Prostate gland (tissue), 2 donors: Measurements from ENCODE around the gene LIPN. TPM values are rescaled to one million over a fixed set of nuclear protein-coding genes. Genes with fewer than 3 reads are reported as not detected.

Experiments
- DNase-seq: peaks from one replicate; pipeline ENCODE4 v3.0.0-alpha.2; 2019; ENCODE audit warnings: low spot score
- H3K27ac ChIP-seq, 2 donors: fragments of 200-600 bp; sonication (generic); 2 replicates each; pipeline ENCODE4 v1.5.1; 2017 to 2019
- H3K27me3 ChIP-seq: fragments of 200-600 bp; sonication (generic); replicated peaks from 2 replicates; pipeline ENCODE4 v1.5.1; 2019; ENCODE audit not compliant: insufficient read depth
- H3K36me3 ChIP-seq, 2 donors: fragments of 200-600 bp; sonication (generic); 1 replicate in 1 of 2; 2 replicates in 1 of 2; pipeline versions ENCODE4 v1.5.1 to v1.8.1; 2017 to 2019
- H3K4me1 ChIP-seq: fragments of 200-600 bp; sonication (generic); replicated peaks from 2 replicates; pipeline ENCODE4 v1.5.1; 2019
- H3K4me3 ChIP-seq, 2 donors: fragments of 200-600 bp; sonication (generic); 2 replicates each; pipeline ENCODE4 v1.5.1; 2017 to 2019
- H3K9me3 ChIP-seq: fragments of 200-600 bp; sonication (generic); 2 replicates; pipeline ENCODE4 v1.5.1; 2017
- POLR2A ChIP-seq: fragments of 450-650 bp; IDR thresholded peaks from one replicate; pipeline ENCODE4 v1.6.1; 2016; ENCODE audit warnings: antibody characterized with exemption, mild to moderate bottlenecking
- POLR2AphosphoS5 ChIP-seq: sonication (generic); formaldehyde crosslinking; IDR thresholded peaks from one replicate; pipeline ENCODE4 v1.6.1; 2017; ENCODE audit warnings: antibody characterized with exemption
- WGBS: methylation state at CpG from one replicate; pipeline ENCODE4 v1.1.5; 2018; 5-methylcytosine and 5-hydroxymethylcytosine counted together
- intact Hi-C: fragments of 100-400 bp; cut with DNase I; formaldehyde crosslinking; loops from one replicate; pipeline ENCODE4 v1.14.2; 2022
- total RNA-seq, 2 donors: library from RNA; depleted of rRNA; stranded (reverse); fragments of >200 nt; gene quantifications; one replicate each; pipeline ENCODE4 v1.1.0, GENCODE V29; 2016
- TF ChIP-seq, protein P1 (sequence below), 4 experiments: fragments of 200-600 bp in 2 of 4; fragments of 450-650 bp in 2 of 4; sonication (generic) in 2 of 4; IDR thresholded peaks; 1 replicate in 3 of 4; 2 replicates in 1 of 4; pipeline ENCODE4 v1.5.1; 2016 to 2019; ENCODE audit warnings: antibody characterized with exemption in 4 of 4, mild to moderate bottlenecking in 2 of 4, moderate library complexity in 2 of 4

Gene LIPN
- total RNA-seq, 2 donors from 2014 or later: not detected

DNA sequence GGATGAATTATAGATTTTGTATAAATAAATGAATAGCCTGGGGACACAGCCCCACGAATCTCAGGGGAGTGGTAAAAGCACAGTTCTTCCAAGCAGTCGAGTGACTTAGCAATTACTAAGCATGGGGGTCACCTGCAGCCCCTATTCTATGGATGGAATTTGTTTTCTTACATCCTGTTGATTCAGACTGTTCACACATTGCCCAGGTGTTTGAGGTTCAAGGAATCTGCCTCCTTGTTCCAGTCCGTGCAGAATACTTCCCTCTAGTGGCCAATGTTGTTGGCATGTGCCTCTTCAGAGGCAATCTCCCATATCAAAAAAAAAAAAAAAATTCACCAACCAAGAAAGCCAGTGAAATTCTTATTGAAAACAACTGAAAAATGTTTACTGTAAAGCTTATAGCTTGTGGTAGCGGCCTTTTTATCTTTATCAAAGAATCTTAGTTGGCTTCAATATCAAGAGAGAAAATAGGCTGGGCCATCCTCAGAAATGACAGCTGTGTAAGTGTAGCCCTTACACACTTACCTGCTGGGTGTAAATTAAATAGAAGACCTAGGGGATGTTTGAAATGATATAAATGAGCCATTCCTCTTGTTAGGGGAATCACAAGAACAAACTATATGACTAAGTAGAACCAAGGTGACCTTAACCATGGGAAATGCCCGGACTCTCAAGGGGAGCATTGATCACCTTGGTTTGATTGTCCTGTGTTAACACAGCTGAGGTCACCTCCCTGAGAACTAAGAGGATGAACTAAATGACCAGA is 50.6 kb downstream of the LIPN start:
- no peak overlapping the region for H3K27ac ChIP-seq
- H3K27me3 ChIP-seq: no peaks in the 10 kb centered on the region
- intact Hi-C loops: no loop called here
- H3K9me3 ChIP-seq: no peaks in the 10 kb centered on the region
- TF ChIP-seq POLR2A (no peak), POLR2AphosphoS5 (no peak)
- TF ChIP-seq, protein P1, sequence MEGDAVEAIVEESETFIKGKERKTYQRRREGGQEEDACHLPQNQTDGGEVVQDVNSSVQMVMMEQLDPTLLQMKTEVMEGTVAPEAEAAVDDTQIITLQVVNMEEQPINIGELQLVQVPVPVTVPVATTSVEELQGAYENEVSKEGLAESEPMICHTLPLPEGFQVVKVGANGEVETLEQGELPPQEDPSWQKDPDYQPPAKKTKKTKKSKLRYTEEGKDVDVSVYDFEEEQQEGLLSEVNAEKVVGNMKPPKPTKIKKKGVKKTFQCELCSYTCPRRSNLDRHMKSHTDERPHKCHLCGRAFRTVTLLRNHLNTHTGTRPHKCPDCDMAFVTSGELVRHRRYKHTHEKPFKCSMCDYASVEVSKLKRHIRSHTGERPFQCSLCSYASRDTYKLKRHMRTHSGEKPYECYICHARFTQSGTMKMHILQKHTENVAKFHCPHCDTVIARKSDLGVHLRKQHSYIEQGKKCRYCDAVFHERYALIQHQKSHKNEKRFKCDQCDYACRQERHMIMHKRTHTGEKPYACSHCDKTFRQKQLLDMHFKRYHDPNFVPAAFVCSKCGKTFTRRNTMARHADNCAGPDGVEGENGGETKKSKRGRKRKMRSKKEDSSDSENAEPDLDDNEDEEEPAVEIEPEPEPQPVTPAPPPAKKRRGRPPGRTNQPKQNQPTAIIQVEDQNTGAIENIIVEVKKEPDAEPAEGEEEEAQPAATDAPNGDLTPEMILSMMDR (IDR thresholded peaks at IDR 0.05): peak in 3 of 4 experiments; percentile 48 to 53 (median 51)
- peak; percentile 15 for DNase-seq
- H3K36me3 ChIP-seq: no peaks in the 10 kb centered on the region
- H3K4me1 ChIP-seq: peaks cover 3% of the 10 kb centered on the region
- 39% methylated on average over 5 of the region's 5 CpGs for WGBS
- no peak overlapping the region for H3K4me3 ChIP-seq

DNA sequence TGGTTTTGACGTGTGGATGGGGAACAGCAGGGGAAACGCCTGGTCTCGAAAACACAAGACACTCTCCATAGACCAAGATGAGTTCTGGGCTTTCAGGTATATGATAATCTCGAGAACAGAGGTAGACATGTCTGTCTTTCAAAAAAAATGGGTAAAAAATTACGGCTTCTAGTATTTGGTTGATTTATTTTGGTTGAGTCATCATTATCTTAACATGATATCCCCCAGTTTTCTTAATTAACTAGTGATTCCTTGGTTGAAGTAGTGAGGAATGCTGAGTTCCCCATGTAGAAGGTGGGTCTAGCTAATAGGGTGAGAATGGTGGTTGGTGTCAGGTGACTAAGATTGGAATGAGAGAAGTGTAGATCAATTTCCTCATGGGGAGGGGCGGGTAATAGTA is 53.4 kb downstream of the LIPN start:
- DNase-seq: no peak
- Histone ChIP-seq H3K4me3 (no peak overlapping the region), H3K4me1 (peaks cover 3% of the 10 kb centered on the region), H3K27ac (no peak overlapping the region), H3K27me3 (no peaks in the 10 kb centered on the region), H3K36me3 (no peaks in the 10 kb centered on the region), H3K9me3 (no peaks in the 10 kb centered on the region)
- no peak for TF ChIP-seq POLR2A
- intact Hi-C loops: no loop called here
- 90% methylated on average over 6 of the region's 6 CpGs for WGBS

DNA sequence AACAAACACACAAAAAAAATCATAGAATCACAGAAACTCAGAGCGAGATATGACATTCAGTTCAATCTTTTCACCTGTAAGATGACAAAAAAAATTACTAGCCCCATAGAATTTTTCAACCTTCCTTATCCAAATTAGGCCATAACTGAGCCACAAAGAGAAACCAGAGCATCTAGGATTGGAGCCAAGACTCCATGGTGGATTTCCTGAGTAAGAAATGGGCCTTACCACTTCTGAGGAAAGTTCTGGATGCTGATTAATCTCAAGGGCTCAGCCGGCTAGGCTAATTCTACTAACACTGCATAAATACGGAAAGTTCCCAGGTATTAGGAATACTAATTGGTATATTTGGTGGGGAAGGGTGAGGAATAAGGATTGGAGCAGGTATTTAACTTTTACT is 59.5 kb downstream of the LIPN start:
- intact Hi-C loops: no loop called here
- H3K4me3 ChIP-seq: no peak overlapping the region
- 90% methylated on average over 3 of the region's 3 CpGs for WGBS
- no peaks in the 10 kb centered on the region for H3K36me3 ChIP-seq
- DNase-seq: no peak
- no peaks in the 10 kb centered on the region for H3K9me3 ChIP-seq
- no peaks in the 10 kb centered on the region for H3K27me3 ChIP-seq
- no peak overlapping the region for H3K27ac ChIP-seq
- no peak for TF ChIP-seq POLR2A
- no peak for TF ChIP-seq POLR2AphosphoS5
- TF ChIP-seq, protein P1 (IDR thresholded peaks at IDR 0.05): no peak
- no peaks in the 10 kb centered on the region for H3K4me1 ChIP-seq

DNA sequence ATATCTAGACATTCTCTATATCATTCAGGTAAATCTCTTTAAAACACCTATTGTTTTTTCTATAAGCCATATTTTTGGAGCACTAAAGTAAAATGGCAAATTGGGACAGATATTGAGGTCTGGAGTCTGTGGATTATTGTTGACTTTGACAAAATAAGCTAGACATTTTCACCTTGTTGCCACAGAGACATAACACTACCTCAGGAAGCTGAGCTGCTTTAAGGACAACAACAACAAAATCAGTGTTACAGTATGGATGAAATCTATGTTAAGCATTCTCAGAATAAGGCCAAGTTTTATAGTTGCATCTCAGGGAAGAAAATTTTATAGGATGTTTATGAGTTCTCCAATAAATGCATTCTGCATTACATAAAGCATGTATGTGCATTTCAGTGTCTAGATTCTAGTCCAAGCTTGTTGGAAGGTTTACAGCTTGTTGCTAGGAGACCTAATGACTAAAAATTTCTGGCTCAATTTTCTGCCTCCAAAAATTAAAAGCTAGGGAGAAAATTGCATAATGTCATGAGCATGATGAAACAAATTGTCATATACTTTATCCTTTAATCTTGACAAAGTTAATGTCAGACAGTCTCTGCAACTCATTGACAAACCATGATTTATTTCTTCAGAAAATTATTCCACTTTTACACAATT is 61.1 kb downstream of the LIPN start:
- DNase-seq: no peak
- no peaks in the 10 kb centered on the region for H3K27me3 ChIP-seq
- no peak overlapping the region for H3K4me3 ChIP-seq
- no peaks in the 10 kb centered on the region for H3K9me3 ChIP-seq
- intact Hi-C loops: no loop called here
- H3K4me1 ChIP-seq: no peaks in the 10 kb centered on the region
- no peak overlapping the region for H3K27ac ChIP-seq
- TF ChIP-seq, protein P1 (IDR thresholded peaks at IDR 0.05): no peak
- TF ChIP-seq POLR2AphosphoS5 (no peak), POLR2A (no peak)
- H3K36me3 ChIP-seq: no peaks in the 10 kb centered on the region

DNA sequence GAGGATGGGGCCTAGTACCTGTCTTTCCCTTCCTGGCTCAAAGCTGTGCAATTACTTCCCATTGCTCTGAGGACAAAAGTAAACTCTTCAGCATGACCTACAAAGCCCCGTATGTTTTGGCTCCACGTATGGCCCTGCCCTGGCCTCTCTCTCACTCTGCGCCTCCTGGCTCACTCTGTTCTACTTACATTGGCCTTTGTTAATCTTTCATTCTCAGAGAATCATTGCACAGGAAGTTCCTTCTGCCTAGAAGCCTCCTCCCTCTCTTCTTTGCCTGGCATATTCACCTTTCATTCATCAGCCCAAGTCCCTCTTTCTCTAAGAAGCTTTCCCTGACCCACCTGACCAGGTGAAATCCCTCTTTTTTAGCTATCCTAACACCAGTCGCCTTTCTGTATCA is 66.6 kb downstream of the LIPN start:
- 72% methylated on average over 4 of the region's 4 CpGs for WGBS
- Histone ChIP-seq H3K9me3 (no peaks in the 10 kb centered on the region), H3K4me1 (no peaks in the 10 kb centered on the region), H3K27ac (no peak overlapping the region), H3K27me3 (no peaks in the 10 kb centered on the region), H3K4me3 (no peak overlapping the region), H3K36me3 (no peaks in the 10 kb centered on the region)
- no peak for TF ChIP-seq POLR2AphosphoS5
- no peak for TF ChIP-seq POLR2A
- TF ChIP-seq, protein P1 (IDR thresholded peaks at IDR 0.05): no peak
- DNase-seq: no peak
- intact Hi-C loops: no loop called here
